Kidney epithelial cell (primary cell): ENCODE data around the gene ABAT. TPM values are rescaled to one million over a fixed set of nuclear protein-coding genes. Genes with fewer than 3 reads are reported as not detected.

ENCODE experiments used
- DNase-seq: peaks from one replicate; pipeline ENCODE4 v3.0.0-alpha.2; 2010; ENCODE audit warnings: low read depth
- H3K27me3 ChIP-seq: 2 replicates; pipeline ENCODE4 v1.6.0; 2011; ENCODE audit warnings: low read length; ENCODE audit not compliant: control insufficient read depth, insufficient read depth
- H3K36me3 ChIP-seq: 2 replicates; pipeline ENCODE4 v1.5.1; 2011; ENCODE audit warnings: low read length; ENCODE audit not compliant: control insufficient read depth, insufficient read depth
- H3K4me3 ChIP-seq: 2 replicates; pipeline ENCODE4 v1.5.1; 2011; ENCODE audit warnings: low read depth, mild to moderate bottlenecking, control low read depth, low read length
- total RNA-seq: library from RNA; depleted of rRNA; stranded (reverse); fragments of >200 nt; gene quantifications from 2 replicates; pipeline ENCODE4 v1.2.3, GENCODE V29; 2015
- TF ChIP-seq, protein P1 (sequence below): IDR thresholded peaks from 2 replicates; pipeline ENCODE4 v1.5.1; 2011; ENCODE audit warnings: mild to moderate bottlenecking, moderate library complexity, low read length, control low read depth, inconsistent platforms; ENCODE audit not compliant: insufficient read depth, poor library complexity, severe bottlenecking

ABAT gene
- total RNA-seq, 1 donor from 2014 or later, result 7.5 TPM

DNA sequence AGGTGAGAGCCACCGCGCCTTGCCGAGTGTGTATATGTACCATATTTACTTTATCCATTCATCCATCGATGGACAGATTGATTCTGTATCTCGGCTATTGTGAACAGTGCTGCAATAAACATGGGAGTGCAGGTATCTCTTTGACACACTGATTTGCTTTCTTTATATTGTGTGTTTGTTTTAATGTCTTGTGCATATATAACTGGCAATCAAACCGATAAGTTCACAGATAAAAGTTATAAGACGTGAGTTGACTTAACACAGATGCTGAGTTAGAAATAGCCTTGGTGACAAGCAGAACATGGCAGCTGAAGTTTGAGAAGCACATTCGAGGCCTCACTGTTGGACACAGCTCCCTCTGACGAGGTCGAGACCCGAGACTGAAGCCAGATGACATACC, 99.8 kb downstream of the ABAT start:
- DNase-seq, result no peak
- TF ChIP-seq, protein P1, sequence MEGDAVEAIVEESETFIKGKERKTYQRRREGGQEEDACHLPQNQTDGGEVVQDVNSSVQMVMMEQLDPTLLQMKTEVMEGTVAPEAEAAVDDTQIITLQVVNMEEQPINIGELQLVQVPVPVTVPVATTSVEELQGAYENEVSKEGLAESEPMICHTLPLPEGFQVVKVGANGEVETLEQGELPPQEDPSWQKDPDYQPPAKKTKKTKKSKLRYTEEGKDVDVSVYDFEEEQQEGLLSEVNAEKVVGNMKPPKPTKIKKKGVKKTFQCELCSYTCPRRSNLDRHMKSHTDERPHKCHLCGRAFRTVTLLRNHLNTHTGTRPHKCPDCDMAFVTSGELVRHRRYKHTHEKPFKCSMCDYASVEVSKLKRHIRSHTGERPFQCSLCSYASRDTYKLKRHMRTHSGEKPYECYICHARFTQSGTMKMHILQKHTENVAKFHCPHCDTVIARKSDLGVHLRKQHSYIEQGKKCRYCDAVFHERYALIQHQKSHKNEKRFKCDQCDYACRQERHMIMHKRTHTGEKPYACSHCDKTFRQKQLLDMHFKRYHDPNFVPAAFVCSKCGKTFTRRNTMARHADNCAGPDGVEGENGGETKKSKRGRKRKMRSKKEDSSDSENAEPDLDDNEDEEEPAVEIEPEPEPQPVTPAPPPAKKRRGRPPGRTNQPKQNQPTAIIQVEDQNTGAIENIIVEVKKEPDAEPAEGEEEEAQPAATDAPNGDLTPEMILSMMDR, result no peak
- no peaks in the 10 kb centered on the region for H3K36me3 ChIP-seq

DNA sequence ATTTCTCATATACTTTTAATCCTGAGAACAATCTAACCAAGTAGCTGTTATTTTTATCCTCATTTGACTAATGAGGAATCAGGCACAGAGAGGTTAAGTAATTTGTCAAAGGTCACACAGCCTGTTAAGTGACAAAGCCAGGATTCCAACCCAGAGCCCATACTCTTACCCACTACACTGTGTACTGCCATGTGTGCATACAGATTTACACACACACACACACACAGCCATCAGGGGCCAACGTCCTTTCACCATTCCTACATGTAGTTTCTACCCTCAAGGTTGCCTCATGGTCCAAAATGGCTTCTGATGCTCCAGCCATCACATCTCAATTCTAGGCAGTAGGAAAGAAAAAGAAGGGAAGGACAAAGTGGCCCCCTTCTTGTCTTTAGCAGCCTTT, 100.9 kb downstream of the ABAT start:
- TF ChIP-seq, protein P1, result no peak
- DNase-seq, result no peak
- Histone ChIP-seq H3K27me3 (no peaks in the 10 kb centered on the region), H3K4me3 (no peak overlapping the region), H3K36me3 (no peaks in the 10 kb centered on the region)

More for the DNA sequence above, 99.8 kb downstream of the ABAT start:
- Histone ChIP-seq H3K27me3 (no peaks in the 10 kb centered on the region), H3K4me3 (no peak overlapping the region)

DNA sequence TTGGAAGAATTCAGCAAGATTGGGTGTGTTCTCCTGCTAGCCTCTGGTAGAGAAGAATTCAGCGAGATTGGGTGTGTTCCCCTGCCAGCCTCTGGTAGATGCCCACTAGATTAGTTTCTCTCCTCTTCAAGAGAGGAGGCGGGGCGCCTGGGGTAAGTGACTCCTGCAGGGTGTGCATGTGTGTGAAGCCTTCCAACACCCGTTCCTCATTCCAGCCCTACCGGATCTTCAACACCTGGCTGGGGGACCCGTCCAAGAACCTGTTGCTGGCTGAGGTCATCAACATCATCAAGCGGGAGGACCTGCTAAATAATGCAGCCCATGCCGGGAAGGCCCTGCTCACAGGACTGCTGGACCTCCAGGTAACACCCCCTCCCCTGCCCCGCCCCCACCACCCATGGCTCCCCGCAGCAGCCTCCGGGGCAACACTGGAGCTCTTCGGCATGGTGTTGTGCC, 101.7 kb downstream of the ABAT start:
- no peak for DNase-seq
- Histone ChIP-seq H3K4me3 (no peak overlapping the region), H3K27me3 (no peaks in the 10 kb centered on the region), H3K36me3 (no peaks in the 10 kb centered on the region)
- TF ChIP-seq, protein P1, result no peak

DNA sequence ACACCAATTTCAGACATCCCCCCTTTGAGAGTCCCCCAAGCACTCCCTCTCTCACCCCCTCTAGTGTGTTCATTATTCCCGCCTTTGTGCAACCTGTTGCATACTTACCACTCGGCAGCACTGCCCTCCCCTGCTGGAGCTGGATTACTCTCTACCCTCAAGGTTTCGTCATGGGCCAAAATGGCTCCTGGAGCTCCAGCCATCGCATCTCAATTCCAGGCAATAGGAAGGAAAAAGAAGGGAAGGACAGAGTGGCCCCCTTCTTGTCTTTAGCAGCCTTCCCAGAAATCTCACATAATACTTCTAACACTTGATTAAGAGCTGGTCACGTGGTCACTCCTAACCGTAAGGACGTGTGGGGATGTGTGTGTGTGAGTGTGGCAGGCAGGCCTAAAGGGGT, 102.8 kb downstream of the ABAT start:
- TF ChIP-seq, protein P1, result no peak
- no peak overlapping the region for H3K4me3 ChIP-seq
- DNase-seq, result no peak
- H3K27me3 ChIP-seq, result no peaks in the 10 kb centered on the region
- H3K36me3 ChIP-seq, result no peaks in the 10 kb centered on the region

DNA sequence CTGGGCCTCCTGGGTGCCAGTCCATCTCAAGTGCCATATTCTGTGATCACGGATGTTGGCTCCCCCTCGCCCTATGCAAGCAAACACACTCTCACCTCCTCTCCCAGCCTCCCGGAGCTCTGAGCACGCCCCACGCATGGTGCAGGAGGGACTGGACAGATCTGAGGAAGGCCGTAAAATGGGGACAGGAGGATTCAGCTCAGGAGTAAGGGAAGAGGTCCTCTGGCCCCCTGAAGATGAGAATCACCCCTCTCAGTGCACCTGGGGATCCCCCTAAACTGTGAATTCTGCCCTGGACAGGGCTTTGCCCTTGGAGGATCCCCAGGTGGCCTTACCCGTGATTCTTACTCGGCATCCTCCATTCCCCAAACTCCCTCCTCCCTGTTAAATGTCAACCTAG, 107.4 kb downstream of the ABAT start:
- no peaks in the 10 kb centered on the region for H3K36me3 ChIP-seq
- no peak for DNase-seq
- no peaks in the 10 kb centered on the region for H3K27me3 ChIP-seq
- TF ChIP-seq, protein P1, result no peak
- H3K4me3 ChIP-seq, result no peak overlapping the region

DNA sequence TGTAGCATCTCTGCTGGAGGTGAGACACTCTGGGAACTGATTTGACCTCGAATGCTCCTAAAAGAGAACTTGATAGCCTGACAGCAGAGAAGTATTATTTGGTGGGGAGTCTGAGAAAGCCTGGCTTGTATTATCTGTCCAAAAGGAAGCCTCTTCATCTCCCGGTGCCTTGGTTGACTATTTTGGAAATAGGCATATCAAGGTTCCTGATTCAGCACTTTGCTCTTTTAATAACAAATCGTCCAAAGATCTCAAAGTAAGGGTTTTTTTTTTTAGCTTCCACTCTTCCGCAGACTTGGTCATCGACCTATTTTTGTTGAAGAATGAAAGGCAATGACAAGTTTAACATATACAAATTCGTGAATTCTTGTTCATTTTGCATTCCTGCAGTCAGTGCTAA, 108.3 kb downstream of the ABAT start:
- Histone ChIP-seq H3K27me3 (no peaks in the 10 kb centered on the region), H3K36me3 (no peaks in the 10 kb centered on the region), H3K4me3 (no peak overlapping the region)
- TF ChIP-seq, protein P1, result no peak
- DNase-seq, result no peak
